ENCODE results near the gene NCAPD3. TPM values are rescaled to one million over a fixed set of nuclear protein-coding genes. Genes with fewer than 3 reads are reported as not detected.
"Not testable (repeated sequence)": the region's sequence is repeated elsewhere in the genome, so short reads cannot be mapped to it uniquely, and the experiment has no call there.

NCAPD3 gene
- total and polyA plus RNA-seq, 12 donors: 6.0 to 25.6 (median 16.7) TPM

DNA sequence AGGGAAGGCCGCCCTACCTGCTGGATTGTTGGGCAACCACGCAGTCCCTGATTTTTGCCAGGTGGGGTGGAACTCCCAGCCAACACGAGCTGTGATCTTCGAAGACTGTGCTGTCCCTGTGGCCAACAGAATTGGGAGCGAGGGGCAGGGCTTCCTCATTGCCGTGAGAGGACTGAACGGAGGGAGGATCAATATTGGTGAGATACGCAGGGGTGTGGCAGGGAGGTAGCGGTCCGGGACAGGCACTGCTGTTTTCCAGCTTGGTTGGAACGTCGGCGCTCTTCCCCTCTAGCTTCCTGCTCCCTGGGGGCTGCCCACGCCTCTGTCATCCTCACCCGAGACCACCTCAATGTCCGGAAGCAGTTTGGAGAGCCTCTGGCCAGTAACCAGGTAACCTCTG lies 37.2 kb upstream of the NCAPD3 start:
- Histone ChIP-seq H3K4me3 (no peak overlapping the region), H3K9me3 (replicated peaks in 1 of 3) (no peaks in the 10 kb centered on the region), H3K36me3 (replicated peaks in 1 of 2) (peaks cover 0 to 59% of the 10 kb centered on the region in 2 donors), H3K27me3 (no peaks in the 10 kb centered on the region), H3K27ac (no peak overlapping the region), H3K4me1 (replicated peaks in 1 of 2) (no peaks in the 10 kb centered on the region)
- no peak for DNase-seq
- whole genome bisulfite sequencing, 4 donors: 91 to 96% (median 93%) methylated on average over 16 of the region's 16 CpGs
- TF ChIP-seq POLR2A (IDR thresholded peaks at IDR 0.05): no peak
- TF ChIP-seq, protein P1, sequence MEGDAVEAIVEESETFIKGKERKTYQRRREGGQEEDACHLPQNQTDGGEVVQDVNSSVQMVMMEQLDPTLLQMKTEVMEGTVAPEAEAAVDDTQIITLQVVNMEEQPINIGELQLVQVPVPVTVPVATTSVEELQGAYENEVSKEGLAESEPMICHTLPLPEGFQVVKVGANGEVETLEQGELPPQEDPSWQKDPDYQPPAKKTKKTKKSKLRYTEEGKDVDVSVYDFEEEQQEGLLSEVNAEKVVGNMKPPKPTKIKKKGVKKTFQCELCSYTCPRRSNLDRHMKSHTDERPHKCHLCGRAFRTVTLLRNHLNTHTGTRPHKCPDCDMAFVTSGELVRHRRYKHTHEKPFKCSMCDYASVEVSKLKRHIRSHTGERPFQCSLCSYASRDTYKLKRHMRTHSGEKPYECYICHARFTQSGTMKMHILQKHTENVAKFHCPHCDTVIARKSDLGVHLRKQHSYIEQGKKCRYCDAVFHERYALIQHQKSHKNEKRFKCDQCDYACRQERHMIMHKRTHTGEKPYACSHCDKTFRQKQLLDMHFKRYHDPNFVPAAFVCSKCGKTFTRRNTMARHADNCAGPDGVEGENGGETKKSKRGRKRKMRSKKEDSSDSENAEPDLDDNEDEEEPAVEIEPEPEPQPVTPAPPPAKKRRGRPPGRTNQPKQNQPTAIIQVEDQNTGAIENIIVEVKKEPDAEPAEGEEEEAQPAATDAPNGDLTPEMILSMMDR (IDR thresholded peaks at IDR 0.05): no peak
- intact Hi-C loops (cut with DNase I): no loop called here

- intact Hi-C loops (cut with DNase I): no loop called here
- no peak for DNase-seq
- H3K4me1 ChIP-seq (replicated peaks in 1 of 2): no peaks in the 10 kb centered on the region
- no peak for TF ChIP-seq POLR2A (IDR thresholded peaks at IDR 0.05)
- TF ChIP-seq, protein P1 (IDR thresholded peaks at IDR 0.05): no peak
- H3K36me3 ChIP-seq (replicated peaks in 1 of 2): peaks cover 0 to 59% of the 10 kb centered on the region in 2 donors
- H3K9me3 ChIP-seq (replicated peaks in 1 of 3): no peaks in the 10 kb centered on the region
- H3K27ac ChIP-seq: no peak overlapping the region
- H3K27me3 ChIP-seq: no peaks in the 10 kb centered on the region
- no peak overlapping the region for H3K4me3 ChIP-seq
Observed at GRCh38 chr11:134260503-134260902, 36.7 kb upstream of the NCAPD3 start.

- Histone ChIP-seq H3K4me3 (no peak overlapping the region), H3K27me3 (no peaks in the 10 kb centered on the region), H3K36me3 (replicated peaks in 1 of 2) (peaks cover 0 to 59% of the 10 kb centered on the region in 2 donors), H3K4me1 (replicated peaks in 1 of 2) (peaks cover 0 to 8% of the 10 kb centered on the region in 2 donors), H3K9me3 (replicated peaks in 1 of 3) (no peaks in the 10 kb centered on the region), H3K27ac (no peak overlapping the region)
- TF ChIP-seq, protein P1 (IDR thresholded peaks at IDR 0.05): no peak
- no peak for TF ChIP-seq POLR2A (IDR thresholded peaks at IDR 0.05)
- no peak for DNase-seq
- 84 to 93% (median 88%) methylated on average over 4 of the region's 4 CpGs for WGBS, 4 donors
- intact Hi-C loops (cut with DNase I): no loop called here
Observed at GRCh38 chr11:134258577-134258976, 34.8 kb upstream of the NCAPD3 start.

GRCh38 chr11:134257101-134257500 lies 33.3 kb upstream of the NCAPD3 start:
- Histone ChIP-seq H3K4me1 (replicated peaks in 1 of 2) (peaks cover 4 to 12% of the 10 kb centered on the region in 2 donors), H3K36me3 (replicated peaks in 1 of 2) (peaks cover 0 to 44% of the 10 kb centered on the region in 2 donors)
- TF ChIP-seq POLR2A (IDR thresholded peaks at IDR 0.05): no peak
- TF ChIP-seq, protein P1 (IDR thresholded peaks at IDR 0.05): no peak

DNA sequence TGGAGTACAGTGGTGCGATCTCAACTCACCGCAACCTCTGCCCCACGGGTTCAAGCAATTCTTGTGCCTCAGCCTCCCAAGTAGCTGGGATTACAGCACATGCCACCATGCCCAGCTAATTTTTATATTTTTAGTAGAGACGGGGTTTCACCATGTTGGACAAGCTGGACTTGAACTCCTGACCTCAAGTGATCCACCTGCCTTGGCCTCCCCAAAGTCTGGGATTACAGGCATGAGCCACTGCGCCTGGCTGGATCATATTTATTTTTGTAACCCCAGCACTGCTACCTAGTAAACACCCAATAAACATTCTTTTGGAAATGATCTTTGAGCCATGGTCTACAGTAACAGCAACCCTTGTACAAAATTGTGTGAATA lies 31.4 kb upstream of the NCAPD3 start:
- WGBS, 4 donors: 95 to 98% (median 97%) methylated on average over 5 of the region's 5 CpGs
- Histone ChIP-seq H3K4me1 (replicated peaks in 1 of 2) (peaks cover 7 to 21% of the 10 kb centered on the region in 2 donors), H3K36me3 (replicated peaks in 1 of 2) (peaks cover 0 to 32% of the 10 kb centered on the region in 2 donors)
- DNase-seq; H3K9me3 ChIP-seq (replicated peaks in 1 of 3); H3K27me3 ChIP-seq; intact Hi-C loops (cut with DNase I); H3K27ac ChIP-seq; H3K4me3 ChIP-seq: not testable (repeated sequence)

More at GRCh38 chr11:134257101-134257500, 33.3 kb upstream of the NCAPD3 start:
- Histone ChIP-seq H3K27me3 (no peaks in the 10 kb centered on the region), H3K9me3 (replicated peaks in 1 of 3) (no peaks in the 10 kb centered on the region), H3K27ac (no peak overlapping the region), H3K4me3 (no peak overlapping the region)
- no peak for DNase-seq
- WGBS, 4 donors: 89 to 95% (median 94%) methylated on average over 11 of the region's 11 CpGs
- intact Hi-C loops (cut with DNase I): no loop called here

Measured in adrenal gland (tissue), 12 donors.